ENCODE measurements around the gene BCR. TPM values are rescaled to one million over a fixed set of nuclear protein-coding genes. Genes with fewer than 3 reads are reported as not detected.
"Not testable (repeated sequence)": the region's sequence is repeated elsewhere in the genome, so short reads cannot be mapped to it uniquely, and the experiment has no call there.

Gene BCR
- polyA plus RNA-seq, 1 experiment = 21.4 TPM

- TF ChIP-seq CTCF (IDR thresholded peaks at IDR 0.05; ENCODE audit: low read depth, low read length) = no peak
- no peak for DNase-seq (ENCODE audit: low read depth, low spot score)
- Histone ChIP-seq H3K4me3 (ENCODE audit: low read depth, low read length) (no peak overlapping the region; the same call in 1 of the 2 replicates), H3K27ac (ENCODE audit: low read depth, low read length) (peak overlapping the region; percentile 86), H3K27me3 (ENCODE audit: control insufficient read depth, insufficient read depth, low read length) (no peaks in the 10 kb centered on the region), H3K9me3 (ENCODE audit: control insufficient read depth, insufficient read depth, low read length) (no peaks in the 10 kb centered on the region; the same call in 1 of the 2 replicates)
- POLR2A ChIA-PET = interaction anchor here (0.7 kb wide), 1 partner anchor 117 kb away, joined by 3 read pairs; no protein-coding TSS in a partner anchor
- CTCF ChIA-PET = interaction anchor here (1.2 to 2.2 kb wide), 4 partner anchors 9 to 80 kb away, joined by 3 to 10 read pairs (median 4); no protein-coding TSS in a partner anchor
Measured at GRCh38 chr22:23305922-23306374, 125.6 kb downstream of the BCR start.

- Histone ChIP-seq H3K4me3 (ENCODE audit: low read depth, low read length) (no peak overlapping the region), H3K27me3 (ENCODE audit: control insufficient read depth, insufficient read depth, low read length) (no peaks in the 10 kb centered on the region), H3K9me3 (ENCODE audit: control insufficient read depth, insufficient read depth, low read length) (no peaks in the 10 kb centered on the region; the same call in 1 of the 2 replicates), H3K27ac (ENCODE audit: low read depth, low read length) (peak overlapping the region; percentile 86)
- DNase-seq (ENCODE audit: low read depth, low spot score) = no peak
- no peak for TF ChIP-seq CTCF (IDR thresholded peaks at IDR 0.05; ENCODE audit: low read depth, low read length)
- ChIA-PET POLR2A (interaction anchor here (0.7 kb wide), 1 partner anchor 118 kb away, joined by 3 read pairs; no protein-coding TSS in a partner anchor), CTCF (interaction anchor here (1.2 to 2.2 kb wide), 4 partner anchors 8 to 79 kb away, joined by 3 to 10 read pairs (median 4); no protein-coding TSS in a partner anchor)
Measured at GRCh38 chr22:23306438-23306921, 126.2 kb downstream of the BCR start.

- no peak for DNase-seq (ENCODE audit: low read depth, low spot score)
- H3K9me3 ChIP-seq (ENCODE audit: control insufficient read depth, insufficient read depth, low read length) = no peaks in the 10 kb centered on the region; the same call in 1 of the 2 replicates
- no peaks in the 10 kb centered on the region for H3K27me3 ChIP-seq (ENCODE audit: control insufficient read depth, insufficient read depth, low read length)
- peak overlapping the region; percentile 86 for H3K27ac ChIP-seq (ENCODE audit: low read depth, low read length)
- no peak for TF ChIP-seq CTCF (IDR thresholded peaks at IDR 0.05; ENCODE audit: low read depth, low read length)
- ChIA-PET POLR2A (no interaction called here), CTCF (interaction anchor here (1.2 to 2.2 kb wide), 3 partner anchors 8 to 79 kb away, joined by 4 to 10 read pairs (median 4); no protein-coding TSS in a partner anchor)
- H3K4me3 ChIP-seq (ENCODE audit: low read depth, low read length) = no peak overlapping the region
Measured at GRCh38 chr22:23306926-23307325, 126.6 kb downstream of the BCR start.

GRCh38 chr22:23307511-23307910 is 127.2 kb downstream of the BCR start:
- CTCF ChIA-PET = not testable (repeated sequence)

GRCh38 chr22:23309261-23309660 is 129.0 kb downstream of the BCR start:
- H3K4me3 ChIP-seq (ENCODE audit: low read depth, low read length); H3K9me3 ChIP-seq (ENCODE audit: control insufficient read depth, insufficient read depth, low read length); CTCF ChIA-PET; DNase-seq (ENCODE audit: low read depth, low spot score); H3K27me3 ChIP-seq (ENCODE audit: control insufficient read depth, insufficient read depth, low read length); POLR2A ChIA-PET; H3K27ac ChIP-seq (ENCODE audit: low read depth, low read length): not testable (repeated sequence)

More at GRCh38 chr22:23307511-23307910, 127.2 kb downstream of the BCR start:
- H3K4me3 ChIP-seq (ENCODE audit: low read depth, low read length); DNase-seq (ENCODE audit: low read depth, low spot score); H3K27me3 ChIP-seq (ENCODE audit: control insufficient read depth, insufficient read depth, low read length); POLR2A ChIA-PET; H3K9me3 ChIP-seq (ENCODE audit: control insufficient read depth, insufficient read depth, low read length); H3K27ac ChIP-seq (ENCODE audit: low read depth, low read length): not testable (repeated sequence)

GRCh38 chr22:23310443-23311097 is 130.3 kb downstream of the BCR start:
- H3K27ac ChIP-seq (ENCODE audit: low read depth, low read length); H3K27me3 ChIP-seq (ENCODE audit: control insufficient read depth, insufficient read depth, low read length); H3K9me3 ChIP-seq (ENCODE audit: control insufficient read depth, insufficient read depth, low read length); H3K4me3 ChIP-seq (ENCODE audit: low read depth, low read length); DNase-seq (ENCODE audit: low read depth, low spot score); POLR2A ChIA-PET; CTCF ChIA-PET: not testable (repeated sequence)

GRCh38 chr22:23311635-23312420 is 131.5 kb downstream of the BCR start:
- H3K9me3 ChIP-seq (ENCODE audit: control insufficient read depth, insufficient read depth, low read length); POLR2A ChIA-PET; H3K4me3 ChIP-seq (ENCODE audit: low read depth, low read length); H3K27ac ChIP-seq (ENCODE audit: low read depth, low read length); CTCF ChIA-PET; H3K27me3 ChIP-seq (ENCODE audit: control insufficient read depth, insufficient read depth, low read length); DNase-seq (ENCODE audit: low read depth, low spot score): not testable (repeated sequence)
